Amniotic epithelial cell (primary cell): ENCODE data around the gene SLX1B.
A peak's percentile ranks its signal among the peaks of the same experiment; 100 is the strongest.
"Not testable (repeated sequence)": the region's sequence is repeated elsewhere in the genome, so short reads cannot be mapped to it uniquely, and the experiment has no call there.

Experiments used
- DNase-seq: peaks from one replicate; pipeline ENCODE4 v3.0.0-alpha.2; 2010; ENCODE audit warnings: low read depth

Gene SLX1B

GRCh38 chr16:29454269-29454668 is at the start of gene SLX1B, which contains the start of gene BOLA2:
Gene SLX1B, plus strand, starts transcription at chr16:29454533.
Gene BOLA2, minus strand, starts transcription at chr16:29454351. Its CDS starts 98 bp downstream, at chr16:29454253.
- not testable (repeated sequence) for DNase-seq

GRCh38 chr16:29405249-29405648 is 49.1 kb upstream of the SLX1B start:
- DNase-seq = peak; percentile 88

GRCh38 chr16:29423587-29423986 is 30.7 kb upstream of the SLX1B start:
- not testable (repeated sequence) for DNase-seq

GRCh38 chr16:29425390-29425789 is 28.9 kb upstream of the SLX1B start:
- DNase-seq = not testable (repeated sequence)

GRCh38 chr16:29453754-29454153 is 579 bp upstream of the SLX1B start:
- not testable (repeated sequence) for DNase-seq

- not testable (repeated sequence) for DNase-seq
These were observed 495 bp downstream of the SLX1B start for GRCh38 chr16:29454828-29455227.

GRCh38 chr16:29457660-29458059 is 3.3 kb downstream of the SLX1B start:
- DNase-seq = not testable (repeated sequence)

- not testable (repeated sequence) for DNase-seq
These were observed 5.6 kb downstream of the SLX1B start, which contains the start of gene SULT1A4 for GRCh38 chr16:29459706-29460646. Gene SULT1A4, plus strand, starts transcription at chr16:29459913. Its CDS starts 1,473 bp downstream, at chr16:29461386.

GRCh38 chr16:29460647-29461030 is 6.3 kb downstream of the SLX1B start:
- DNase-seq = not testable (repeated sequence)

GRCh38 chr16:29465985-29466824 is 11.9 kb downstream of the SLX1B start:
- DNase-seq = not testable (repeated sequence)

GRCh38 chr16:29466904-29467303 is 12.6 kb downstream of the SLX1B start:
- not testable (repeated sequence) for DNase-seq

GRCh38 chr16:29467654-29468366 is 13.5 kb downstream of the SLX1B start:
- DNase-seq = not testable (repeated sequence)

- not testable (repeated sequence) for DNase-seq
These were observed 15.3 kb downstream of the SLX1B start for GRCh38 chr16:29469660-29470059.

GRCh38 chr16:29472065-29472464 is 17.7 kb downstream of the SLX1B start:
- DNase-seq = not testable (repeated sequence)

- not testable (repeated sequence) for DNase-seq
These were observed 27.9 kb downstream of the SLX1B start for GRCh38 chr16:29482276-29482675.

GRCh38 chr16:29506308-29506707 is 52.0 kb downstream of the SLX1B start, which contains the start of gene NPIPB12:
Gene NPIPB12, minus strand, starts transcription at chr16:29506408.
- DNase-seq = not testable (repeated sequence)
